GM23338 (cell line): Measurements from ENCODE around the gene TNNC1.

Source experiments
- CREB1 ChIP-seq: fragments of 250-450 bp; sonication (Bioruptor Pico); IDR thresholded peaks from 2 replicates; pipeline ENCODE4 v1.5.0; 2020; ENCODE audit warnings: low read depth, mild to moderate bottlenecking, moderate library complexity
- CTCF ChIP-seq, 2 experiments: fragments of 200-600 bp in 1 of 2; sonication (generic) in 1 of 2; conservative IDR thresholded peaks; 2 replicates each; pipeline versions ENCODE4 v1.5.1 to v1.6.1; 2016 to 2017; ENCODE audit warnings: antibody characterized with exemption in 2 of 2, low read depth in 2 of 2, mild to moderate bottlenecking in 2 of 2, moderate library complexity in 1 of 2
- EZH2 ChIP-seq: fragments of 200-600 bp; sonication (generic); IDR thresholded peaks from one replicate; pipeline ENCODE4 v1.8.0; 2017; ENCODE audit warnings: antibody characterized with exemption, mild to moderate bottlenecking, low read depth; ENCODE audit not compliant: unreplicated experiment
- EZH2phosphoT487 ChIP-seq: fragments of 200-600 bp; sonication (generic); IDR thresholded peaks from one replicate; pipeline ENCODE4 v1.8.1; 2018; ENCODE audit warnings: antibody characterized with exemption; ENCODE audit not compliant: unreplicated experiment
- POLR2AphosphoS5 ChIP-seq: IDR thresholded peaks from 2 replicates; pipeline ENCODE4 v1.6.1; 2016; ENCODE audit warnings: antibody characterized with exemption, low read depth
- REST ChIP-seq: IDR thresholded peaks from one replicate; pipeline ENCODE4 v1.6.1; 2018; ENCODE audit warnings: antibody characterized with exemption; ENCODE audit not compliant: unreplicated experiment
- ZNF114 ChIP-seq: fragments of 250-450 bp; sonication (Bioruptor Pico); IDR thresholded peaks from 2 replicates; pipeline ENCODE4 v1.5.0; 2020; ENCODE audit warnings: mild to moderate bottlenecking, moderate library complexity

- TF ChIP-seq POLR2AphosphoS5 = no peak
- no peak for TF ChIP-seq EZH2
- TF ChIP-seq CTCF (conservative IDR thresholded peaks at IDR 0.05; ENCODE audit: low read depth in 2 of 2) = no peak
- TF ChIP-seq ZNF114 (CRISPR knock-in tag) = no peak
- no peak for TF ChIP-seq CREB1
- no peak for TF ChIP-seq REST
- TF ChIP-seq EZH2phosphoT487 = no peak
Measured at GRCh38 chr3:52401551-52401950, 52.3 kb downstream of the TNNC1 start.
